ENCODE measurements around the gene RTN4.

RTN4 gene

GRCh38 chr2:55038428-55038827 lies 11.8 kb downstream of the RTN4 start:
- DNase-seq (ENCODE audit: low spot score), result no peak

GRCh38 chr2:55035716-55036115 lies 14.5 kb downstream of the RTN4 start:
- no peak for DNase-seq (ENCODE audit: low spot score)

DNA sequence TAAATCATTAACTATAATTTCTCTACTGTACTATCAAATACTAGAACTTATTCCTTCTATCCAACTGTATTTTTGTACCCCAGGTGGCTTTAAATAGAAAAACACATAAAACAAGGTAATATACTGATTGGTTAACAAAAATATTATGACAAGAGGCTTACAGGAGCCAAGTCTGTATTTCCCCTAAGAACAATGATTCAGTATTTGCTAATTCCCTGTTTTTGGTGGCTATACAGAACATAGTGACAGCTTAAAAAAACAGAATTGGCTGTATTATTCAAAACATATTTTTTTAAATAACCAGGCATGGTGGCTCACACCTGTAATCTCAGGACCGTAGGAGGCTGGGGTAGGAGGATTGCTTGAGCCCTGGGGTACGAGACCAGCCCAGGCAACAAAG lies 16.3 kb downstream of the RTN4 start:
- DNase-seq (ENCODE audit: low spot score), result no peak

DNA sequence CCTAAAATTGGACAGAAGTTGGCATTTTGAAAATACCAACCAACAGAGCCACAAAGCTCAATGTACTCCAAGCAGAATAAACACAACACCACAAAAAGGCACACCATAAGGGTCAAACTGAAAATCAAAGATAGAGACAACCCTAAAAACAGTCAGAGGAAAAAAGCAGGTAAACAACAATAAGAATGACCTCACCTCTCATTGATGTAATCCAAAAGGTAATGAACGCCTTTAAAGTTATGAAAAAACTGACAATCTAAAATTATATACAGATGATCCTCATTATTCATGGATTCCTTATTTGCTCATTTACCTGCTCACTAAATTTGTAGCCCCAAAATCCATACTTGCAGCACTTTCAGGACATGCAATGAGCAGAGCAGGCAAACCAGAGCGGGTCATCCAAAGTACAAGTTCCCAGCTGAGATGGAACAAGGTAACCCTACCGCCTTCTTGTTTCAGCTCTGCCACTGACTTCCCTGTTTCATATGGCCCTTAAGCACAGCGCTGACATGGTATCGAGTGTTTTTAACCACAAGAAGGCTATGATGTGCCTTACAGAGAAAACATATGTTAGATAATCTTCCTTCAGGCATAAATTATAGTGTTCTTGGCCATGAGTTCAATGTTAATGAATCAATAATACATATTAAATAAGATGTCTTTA lies 17.0 kb downstream of the RTN4 start:
- DNase-seq (ENCODE audit: low spot score), result no peak

DNA sequence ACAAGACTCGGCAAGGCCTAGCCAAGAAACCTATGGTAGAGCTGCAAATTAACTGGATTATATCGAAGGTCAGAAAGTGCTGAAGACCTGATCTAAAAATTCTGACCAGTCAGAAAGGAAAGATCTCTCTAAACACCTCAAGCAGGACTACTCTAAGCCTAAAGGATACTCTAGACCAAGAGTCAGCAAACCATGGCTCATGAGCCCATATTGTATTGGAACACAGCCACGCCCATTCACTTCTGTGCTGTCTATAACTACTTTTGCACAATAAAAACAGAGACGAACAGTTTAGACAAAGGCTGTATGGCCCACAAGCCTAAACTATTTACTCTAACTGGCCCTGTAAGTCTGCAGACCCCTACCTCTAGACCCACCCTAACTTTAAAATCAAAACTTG lies 18.7 kb downstream of the RTN4 start:
- no peak for DNase-seq (ENCODE audit: low spot score)

DNA sequence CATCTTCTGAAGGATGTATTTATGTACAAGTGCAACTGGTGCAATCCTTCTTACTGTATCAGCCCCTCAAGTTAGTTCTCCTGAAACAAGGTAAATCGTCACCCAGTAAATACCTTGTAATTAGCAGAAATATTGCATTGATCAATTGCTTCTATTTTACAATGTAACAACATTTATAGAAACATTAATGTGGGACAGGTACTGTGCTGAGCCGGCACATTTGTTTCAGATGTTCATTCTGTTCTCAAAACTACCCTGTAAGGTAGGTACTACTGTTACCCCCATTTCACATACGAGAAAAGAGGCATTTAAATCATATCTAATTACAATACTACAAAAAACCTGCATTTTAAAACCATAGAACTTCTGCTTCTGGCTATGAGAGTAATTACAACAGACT lies 19.5 kb downstream of the RTN4 start:
- no peak for DNase-seq (ENCODE audit: low spot score)

- DNase-seq (ENCODE audit: low spot score), result no peak
Observed at GRCh38 chr2:55029098-55029497, 21.2 kb downstream of the RTN4 start.

GRCh38 chr2:55027226-55027625 lies 23.0 kb downstream of the RTN4 start:
- DNase-seq (ENCODE audit: low spot score), result no peak

DNA sequence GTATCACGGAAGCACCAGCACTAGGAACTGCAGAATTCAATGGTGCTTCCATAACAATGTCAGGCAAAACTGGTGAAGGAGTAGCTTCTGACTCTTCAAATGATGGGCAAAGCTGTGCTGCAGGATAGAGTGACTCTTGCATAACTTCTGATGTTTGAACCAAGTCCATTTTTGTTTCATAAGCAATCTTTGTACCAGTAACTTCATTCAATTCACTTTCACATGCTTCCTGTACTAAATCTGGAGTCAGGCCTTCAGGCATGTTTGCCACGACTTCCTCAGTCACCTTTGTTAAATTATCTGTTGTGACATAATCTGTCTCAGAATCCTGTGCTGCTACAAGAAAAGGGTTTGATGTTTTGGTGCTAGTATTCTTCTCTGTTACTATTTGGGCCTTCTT lies 24.0 kb downstream of the RTN4 start:
- DNase-seq (ENCODE audit: low spot score), result no peak

DNA sequence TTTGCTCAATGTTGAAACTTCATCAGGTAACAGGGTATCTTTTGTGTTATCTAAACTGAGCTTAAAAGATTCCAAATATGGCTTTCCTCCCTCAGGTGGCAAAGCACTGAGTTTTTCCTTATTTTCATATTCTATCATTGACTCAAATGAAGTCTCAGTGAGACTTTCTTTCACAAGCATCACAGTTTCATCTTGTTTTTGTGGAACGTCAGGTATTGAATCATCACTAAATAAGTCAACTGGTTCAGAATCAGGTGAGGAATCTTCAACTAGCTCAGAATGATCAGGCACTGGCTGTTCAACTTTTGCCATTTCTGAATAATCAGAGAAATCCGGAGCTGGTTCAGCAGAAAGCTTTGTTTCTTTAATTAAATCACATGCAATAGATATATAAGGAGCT lies 24.6 kb downstream of the RTN4 start:
- no peak for DNase-seq (ENCODE audit: low spot score)

GRCh38 chr2:55025082-55025481 lies 25.2 kb downstream of the RTN4 start:
- DNase-seq (ENCODE audit: low spot score), result no peak

DNA sequence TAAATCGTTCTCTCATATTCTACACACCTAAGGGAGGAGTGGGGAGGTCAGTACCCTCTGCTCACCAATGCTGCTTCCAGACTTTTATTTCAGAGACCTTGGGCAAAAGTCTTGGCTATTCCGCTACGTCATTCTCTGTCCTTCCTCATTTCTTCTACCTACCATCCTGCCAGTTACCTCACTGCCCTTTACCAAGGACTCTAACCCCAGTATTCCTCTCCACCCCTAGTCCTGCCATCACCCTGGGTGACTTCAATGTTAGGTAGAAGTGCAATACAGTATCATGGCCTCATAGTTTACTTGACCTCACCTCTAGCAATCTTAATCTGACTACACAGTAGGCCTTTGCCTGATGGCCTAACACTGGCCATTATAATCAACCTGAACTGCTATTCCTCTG lies 27.8 kb downstream of the RTN4 start:
- DNase-seq (ENCODE audit: low spot score), result no peak

DNA sequence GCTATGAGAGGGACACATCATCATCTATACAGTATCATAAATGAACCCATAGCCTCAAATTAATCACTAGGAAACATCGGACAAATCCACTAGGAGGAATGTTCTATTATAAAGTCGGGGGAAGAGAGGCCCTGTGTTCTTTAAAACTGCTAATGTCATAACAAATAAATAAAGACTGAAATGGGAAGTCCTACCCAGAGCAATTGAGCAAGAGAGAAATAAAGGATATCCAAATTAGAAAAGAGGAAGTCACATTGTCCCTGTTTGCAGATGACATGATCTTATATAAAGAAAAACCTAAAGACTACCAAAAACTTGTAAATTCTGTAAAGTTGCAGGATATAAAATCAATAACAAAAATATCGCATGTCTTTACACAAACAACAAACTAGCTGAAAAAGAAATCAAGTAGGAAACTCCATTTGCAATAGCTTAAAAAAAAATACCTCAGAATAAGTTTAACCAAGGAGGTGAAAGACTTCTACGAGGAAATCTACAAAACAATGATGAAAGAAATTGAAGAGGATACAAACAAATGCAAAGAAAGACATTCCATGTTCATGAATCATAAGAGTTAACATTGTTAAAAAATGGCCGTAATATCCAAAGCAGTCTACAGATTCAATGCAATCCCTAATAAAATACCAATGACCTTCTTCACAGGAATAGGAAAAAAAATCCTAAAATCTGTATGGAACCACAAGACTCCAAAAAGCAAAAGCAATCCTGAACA lies 30.6 kb downstream of the RTN4 start:
- no peak for DNase-seq (ENCODE audit: low spot score)

DNA sequence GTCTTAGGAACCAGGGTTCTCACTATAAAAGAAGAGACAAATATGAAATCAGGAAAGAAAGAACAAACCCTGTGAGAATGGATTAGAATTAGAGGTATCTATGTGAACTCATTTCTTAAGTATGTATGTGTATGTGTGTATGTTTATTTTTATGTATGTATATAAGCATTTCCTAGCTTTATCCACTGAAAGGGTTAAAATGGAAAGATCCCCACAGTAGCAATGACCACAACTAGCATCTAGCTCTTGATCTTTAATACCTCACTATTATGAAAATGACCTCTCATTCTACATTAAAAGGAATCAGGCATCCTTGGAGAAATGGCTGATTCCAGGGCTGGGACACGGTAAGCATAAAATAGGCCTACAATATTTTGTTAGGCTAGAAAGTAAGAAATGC lies 31.6 kb downstream of the RTN4 start:
- no peak for DNase-seq (ENCODE audit: low spot score)

GRCh38 chr2:55017880-55018279 lies 32.4 kb downstream of the RTN4 start:
- DNase-seq (ENCODE audit: low spot score), result no peak

DNA sequence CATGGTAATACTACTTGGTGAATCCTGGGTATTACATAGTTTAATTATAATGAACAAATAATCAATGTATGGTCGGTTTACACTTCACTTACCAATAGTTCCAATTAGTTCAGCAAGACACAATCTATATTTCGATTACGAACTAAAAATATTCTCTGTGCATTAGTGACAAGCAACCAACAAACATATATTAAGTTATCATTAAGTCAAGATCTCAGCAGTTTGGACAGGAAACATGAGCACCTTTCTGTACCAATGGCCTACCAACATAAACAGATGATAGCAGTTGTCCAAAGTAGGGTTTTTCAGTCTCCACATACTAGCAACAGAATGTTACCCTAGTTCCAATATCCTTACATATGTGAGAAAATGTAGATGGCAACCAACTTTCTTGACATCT lies 32.8 kb downstream of the RTN4 start:
- DNase-seq (ENCODE audit: low spot score), result no peak

DNA sequence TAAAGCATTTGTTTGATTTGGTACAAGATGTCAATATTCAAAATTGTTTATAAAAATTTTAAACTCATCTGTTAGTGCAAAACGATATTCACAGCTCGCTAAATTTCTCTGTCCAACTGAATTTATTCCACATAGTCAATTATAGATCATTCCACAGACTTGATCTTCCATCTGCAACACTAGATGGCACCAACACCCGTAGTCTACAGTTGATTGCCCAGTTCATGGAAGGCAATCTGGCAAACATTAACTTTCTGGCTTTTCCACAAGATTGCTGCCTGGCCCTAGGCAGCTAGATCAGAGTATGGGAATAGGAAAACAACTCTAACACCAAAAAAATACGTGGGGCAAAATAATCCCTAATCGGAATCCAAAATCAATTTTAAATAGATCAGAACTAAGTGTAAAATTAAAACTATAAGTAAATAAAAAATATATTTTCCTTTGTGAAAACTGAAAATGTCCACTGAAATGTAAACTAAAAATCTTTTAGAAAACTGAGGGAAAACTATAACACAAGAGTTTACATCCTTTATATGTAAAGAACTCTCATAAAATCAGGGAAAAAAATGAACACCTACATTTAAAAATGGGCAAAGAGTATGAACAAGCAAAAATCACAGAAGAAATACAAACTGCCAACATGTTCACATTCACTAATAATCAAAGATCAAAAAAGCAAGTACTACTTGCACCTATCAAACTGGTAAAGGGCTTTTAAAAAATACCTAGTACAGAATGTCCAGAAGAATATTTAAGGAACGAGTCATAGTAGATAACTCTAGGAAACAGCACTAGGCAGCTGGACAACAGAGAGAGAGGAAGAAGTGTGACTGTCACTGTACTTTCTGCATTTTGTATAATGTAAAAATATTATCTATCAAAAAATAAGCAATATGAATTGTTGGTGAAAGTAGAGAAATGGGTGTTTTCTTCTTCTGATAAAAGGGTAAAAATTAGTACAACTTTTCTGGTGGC lies 35.0 kb downstream of the RTN4 start:
- DNase-seq (ENCODE audit: low spot score), result peak; percentile 61

- no peak for DNase-seq (ENCODE audit: low spot score)
Observed at GRCh38 chr2:55013936-55014335, 36.3 kb downstream of the RTN4 start.

DNA sequence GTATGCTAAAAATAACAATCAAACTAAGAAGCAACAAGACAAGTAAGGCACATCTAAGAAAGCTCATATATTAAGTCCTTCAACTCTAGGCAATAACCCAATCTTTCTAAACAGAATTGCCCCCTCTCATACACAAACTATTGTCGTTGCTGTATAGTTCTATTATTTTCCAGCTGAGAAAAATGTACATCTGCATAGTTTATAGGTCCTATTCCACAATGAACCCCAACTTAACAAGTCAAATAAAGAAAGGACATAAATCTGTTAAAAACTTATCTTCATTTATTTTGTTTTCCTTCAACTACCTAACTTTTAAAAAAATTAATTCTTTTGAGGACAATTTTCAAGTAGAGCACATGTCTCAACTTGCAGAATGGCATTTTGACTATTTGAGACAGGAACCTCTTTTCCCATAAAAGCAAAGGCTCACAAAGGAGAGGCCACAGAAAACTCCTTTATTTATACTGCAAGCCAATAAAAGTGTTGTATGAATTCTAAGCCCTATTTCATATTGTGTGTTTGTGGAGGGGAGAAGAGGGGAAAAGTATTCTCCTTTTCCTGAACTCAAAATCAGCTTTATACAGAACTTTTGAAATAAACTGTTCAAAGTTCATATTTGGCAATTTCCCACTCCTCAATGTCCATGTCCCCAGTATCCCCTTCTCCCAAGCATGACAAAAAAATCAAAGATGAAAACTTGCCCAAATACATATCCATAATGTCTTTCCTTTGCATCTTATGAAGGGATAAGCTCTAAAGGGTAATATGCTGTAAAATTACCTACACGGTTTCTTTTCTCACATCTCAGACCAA lies 37.4 kb downstream of the RTN4 start:
- DNase-seq (ENCODE audit: low spot score), result no peak

DNA sequence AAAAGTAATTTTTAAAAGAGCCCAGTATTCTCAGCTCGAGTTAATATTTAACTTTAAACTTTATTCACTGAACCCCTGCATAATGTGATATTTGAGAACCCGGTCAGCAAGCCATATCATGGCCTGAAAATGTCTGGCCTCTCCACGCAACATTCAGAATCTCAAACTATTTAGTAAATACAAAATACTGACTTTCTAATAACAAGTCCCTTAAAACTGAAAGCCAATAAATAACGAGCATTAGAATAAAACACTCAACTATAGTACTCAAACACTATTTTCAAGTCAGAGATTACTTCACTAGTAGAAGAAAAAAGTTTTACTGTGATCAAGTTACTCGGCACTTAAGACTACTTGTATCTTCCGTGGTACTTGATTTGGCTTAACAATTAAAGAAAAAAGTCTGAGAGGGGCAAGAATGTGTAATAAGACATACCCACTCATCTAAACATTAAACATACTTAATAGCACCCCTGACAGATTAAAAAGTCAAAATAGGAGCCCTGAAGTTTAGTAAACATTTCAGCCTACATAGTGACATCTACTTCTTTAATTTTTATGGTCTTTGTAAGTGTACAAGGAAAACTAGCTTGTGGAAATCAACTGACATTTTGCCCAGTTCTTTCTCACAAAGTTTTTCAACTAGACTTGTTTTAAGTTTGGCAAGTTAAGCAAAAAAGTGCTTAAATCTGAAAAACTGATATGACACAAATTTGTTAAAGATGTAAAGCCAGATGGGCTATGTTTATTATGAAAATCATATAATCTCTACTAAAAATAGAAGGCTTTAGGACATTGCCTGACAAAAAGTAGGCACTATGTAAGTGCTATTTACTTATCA lies 38.2 kb downstream of the RTN4 start:
- no peak for DNase-seq (ENCODE audit: low spot score)

- no peak for DNase-seq (ENCODE audit: low spot score)
Observed at GRCh38 chr2:55010915-55011314, 39.3 kb downstream of the RTN4 start.

Measured in CD4-positive, alpha-beta T cell treated with Interleukin-15 for 4 hours (primary cell).